MM.1S (cell line): ENCODE data around the gene SRA1.

Experiments used
- EZH2 ChIP-seq: fragments of 300-600 bp; sonication (generic); optimal IDR thresholded peaks from 2 replicates; pipeline ENCODE3; 2017; ENCODE audit warnings: low read depth, mild to moderate bottlenecking, antibody characterized with exemption, low read length, mixed read lengths
- TF ChIP-seq, protein P1 (sequence below): fragments of 300-600 bp; sonication (generic); IDR thresholded peaks from 2 replicates; pipeline ENCODE4 v1.5.1; 2016; ENCODE audit warnings: antibody characterized with exemption, low read length, mixed read lengths

DNA sequence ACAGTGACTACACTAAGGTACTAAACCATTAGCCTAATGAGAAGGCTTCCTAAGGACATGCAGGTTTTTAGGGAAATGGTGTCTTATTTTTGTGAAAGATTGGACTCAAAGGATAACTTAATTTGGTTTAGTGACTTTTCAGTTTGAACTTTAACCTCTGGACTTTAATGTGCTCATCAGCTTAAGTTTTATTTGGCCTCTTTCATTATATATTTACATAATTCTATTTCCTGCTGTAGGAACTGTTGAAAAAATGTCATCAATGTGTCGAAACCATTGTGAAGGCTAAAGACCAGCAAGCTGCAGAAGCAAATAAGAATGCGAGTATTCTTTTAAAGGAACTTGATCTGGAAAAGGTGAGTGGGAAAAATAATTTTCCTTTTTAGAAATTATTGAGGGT, 44.1 kb downstream of the SRA1 start:
- no peak for TF ChIP-seq EZH2
- TF ChIP-seq, protein P1, sequence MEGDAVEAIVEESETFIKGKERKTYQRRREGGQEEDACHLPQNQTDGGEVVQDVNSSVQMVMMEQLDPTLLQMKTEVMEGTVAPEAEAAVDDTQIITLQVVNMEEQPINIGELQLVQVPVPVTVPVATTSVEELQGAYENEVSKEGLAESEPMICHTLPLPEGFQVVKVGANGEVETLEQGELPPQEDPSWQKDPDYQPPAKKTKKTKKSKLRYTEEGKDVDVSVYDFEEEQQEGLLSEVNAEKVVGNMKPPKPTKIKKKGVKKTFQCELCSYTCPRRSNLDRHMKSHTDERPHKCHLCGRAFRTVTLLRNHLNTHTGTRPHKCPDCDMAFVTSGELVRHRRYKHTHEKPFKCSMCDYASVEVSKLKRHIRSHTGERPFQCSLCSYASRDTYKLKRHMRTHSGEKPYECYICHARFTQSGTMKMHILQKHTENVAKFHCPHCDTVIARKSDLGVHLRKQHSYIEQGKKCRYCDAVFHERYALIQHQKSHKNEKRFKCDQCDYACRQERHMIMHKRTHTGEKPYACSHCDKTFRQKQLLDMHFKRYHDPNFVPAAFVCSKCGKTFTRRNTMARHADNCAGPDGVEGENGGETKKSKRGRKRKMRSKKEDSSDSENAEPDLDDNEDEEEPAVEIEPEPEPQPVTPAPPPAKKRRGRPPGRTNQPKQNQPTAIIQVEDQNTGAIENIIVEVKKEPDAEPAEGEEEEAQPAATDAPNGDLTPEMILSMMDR: no peak
